K562 (cell line): ENCODE data around the gene DEPP1. TPM values are rescaled to one million over a fixed set of nuclear protein-coding genes. Genes with fewer than 3 reads are reported as not detected.

Experiments used
- ATAC-seq: fragments of 200-7000 bp; cut with Tn5 transposase; 3 replicates; pipeline ENCODE4 v1.9.1; 2020; ENCODE audit warnings: moderate library complexity
- BruUV-seq: library from RNA; stranded (reverse); fragments of 400-500 nt; replicated peaks from 2 replicates; lab custom pipeline; 2021; lab: Mats Ljungman, UMichigan
- CTCF ChIA-PET: fragments of 300-600 bp; formaldehyde crosslinking; extraction: SDS; loops from one replicate; lab custom pipeline; 2021; ENCODE audit warnings: low intra/inter-chr PET ratio; lab: Yijun Ruan, JAX
- POLR2A ChIA-PET: fragments of 300-600, 350-650 bp; sonication (Branson Sonifier 250); formaldehyde crosslinking; extraction: SDS; loops from one replicate; lab custom pipeline; 2021; ENCODE audit warnings: antibody characterized with exemption, inconsistent platforms; lab: Yijun Ruan, JAX
- DNase-seq, 4 experiments: peaks; one replicate each; pipeline versions ENCODE4 v3.0.0 to v3.0.0-alpha.2; 2011 to 2018; ENCODE audit warnings: low spot score in 3 of 4, mixed read lengths in 3 of 4; ENCODE audit errors: extremely low read depth in 1 of 4
- FAIRE-seq: peaks from 2 replicates; lab custom pipeline; 2011; peaks lifted over from hg19 to GRCh38; lab: Jason Lieb, UNC
- H2AFZ ChIP-seq: 2 replicates; pipeline ENCODE4 v1.6.0; 2011; ENCODE audit warnings: low read depth, low read length, control low read depth, inconsistent platforms
- H3K27ac ChIP-seq: fragments of 200-600 bp; 3 replicates; pipeline ENCODE4 v1.8.0; 2011; ENCODE audit warnings: low read depth, mild to moderate bottlenecking, control low read depth, inconsistent platforms, low read length, moderate library complexity, mixed read lengths; ENCODE audit errors: extremely low read depth
- H3K27me3 ChIP-seq, 2 experiments: fragments of 300-600 bp in 1 of 2; 2 replicates in 1 of 2; 3 replicates in 1 of 2; pipeline versions ENCODE4 v1.6.0 to v1.8.0; 2011; ENCODE audit warnings: inconsistent platforms in 2 of 2, low read length in 2 of 2, mild to moderate bottlenecking in 1 of 2, mixed read lengths in 1 of 2, moderate library complexity in 1 of 2; ENCODE audit not compliant: control insufficient read depth in 2 of 2, insufficient read depth in 2 of 2
- H3K36me3 ChIP-seq: fragments of 300-600 bp; 3 replicates; pipeline ENCODE4 v1.8.0; 2011; ENCODE audit warnings: mild to moderate bottlenecking, low read length, inconsistent platforms; ENCODE audit not compliant: control insufficient read depth, insufficient read depth
- H3K4me1 ChIP-seq, 2 experiments: fragments of 200-600 bp in 1 of 2; replicated peaks in 1 of 2; 2 replicates in 1 of 2; 3 replicates in 1 of 2; pipeline versions ENCODE4 v1.5.1 to v1.8.0; 2011; ENCODE audit warnings: inconsistent platforms in 2 of 2, low read length in 2 of 2, mild to moderate bottlenecking in 1 of 2, mixed read lengths in 1 of 2, moderate library complexity in 1 of 2; ENCODE audit not compliant: control insufficient read depth in 2 of 2, insufficient read depth in 2 of 2
- H3K4me2 ChIP-seq: 2 replicates; pipeline ENCODE4 v1.6.1; 2011; ENCODE audit warnings: low read length, control low read depth, inconsistent platforms, mixed read lengths; ENCODE audit not compliant: insufficient read depth
- H3K4me3 ChIP-seq: fragments of 200-600 bp; sonication (generic), shearing (Covaris generic); 2 replicates; pipeline ENCODE4 v1.5.1; 2016; ENCODE audit warnings: control low read depth, inconsistent platforms
- H3K79me2 ChIP-seq: fragments of 200-600 bp; 3 replicates; pipeline ENCODE4 v1.8.0; 2011; ENCODE audit warnings: low read length, inconsistent platforms; ENCODE audit not compliant: control insufficient read depth, insufficient read depth
- H3K9ac ChIP-seq, 2 experiments: 2 replicates each; pipeline versions ENCODE4 v1.6.0 to v1.6.1; 2011; ENCODE audit warnings: low read depth in 2 of 2, low read length in 2 of 2, control low read depth in 1 of 2, inconsistent platforms in 1 of 2, mild to moderate bottlenecking in 1 of 2, mixed read lengths in 1 of 2; ENCODE audit not compliant: insufficient read depth in 1 of 2
- H3K9me1 ChIP-seq: one replicate; pipeline ENCODE4 v1.6.0; 2011; ENCODE audit warnings: inconsistent platforms, mild to moderate bottlenecking, low read length, moderate library complexity; ENCODE audit not compliant: control insufficient read depth, insufficient read depth
- H3K9me3 ChIP-seq: replicated peaks from 2 replicates; pipeline ENCODE4 v1.5.1; 2011; ENCODE audit warnings: low read depth, low read length, inconsistent platforms; ENCODE audit not compliant: control insufficient read depth, insufficient read depth
- H4K20me1 ChIP-seq: replicated peaks from 2 replicates; pipeline ENCODE4 v1.6.1; 2011; ENCODE audit warnings: low read length, inconsistent platforms, mixed read lengths; ENCODE audit not compliant: control insufficient read depth, insufficient read depth
- JUNB ChIP-seq: fragments of 450-650 bp; formaldehyde crosslinking; conservative IDR thresholded peaks from 2 replicates; pipeline ENCODE4 v1.4.0; 2020; ENCODE audit warnings: mild to moderate bottlenecking
- ZC3H8 ChIP-seq: fragments of 450-650 bp; IDR thresholded peaks from 2 replicates; pipeline ENCODE4 v1.6.1; 2017
- ZNF512 ChIP-seq: IDR thresholded peaks from 2 replicates; pipeline ENCODE4 v1.6.1; 2016; ENCODE audit warnings: missing genetic modification characterization, missing compliant biosample characterization
- in situ Hi-C: fragments of 300-500 bp; cut with MboI; formaldehyde crosslinking; loops from 4 replicates; pipeline ENCODE4 v1.15.0; 2018; ENCODE audit warnings: inconsistent platforms, mixed read lengths
- intact Hi-C: fragments of 100-400 bp; cut with micrococcal nuclease; formaldehyde crosslinking; loops from 2 replicates; pipeline ENCODE4 v1.14.2; 2022
- polyA plus RNA-seq, 8 experiments: library from polyadenylated mRNA; depleted of rRNA in 4 of 8; stranded (reverse) in 5 of 8; unstranded in 3 of 8; fragments of >200 nt; fragmentation: Nextera tagmentation in 2 of 8; fragmentation: Illumina TruSeq in 1 of 8; extraction: Ambion mirVana in 2 of 8; extraction: Trizol in 1 of 8; gene quantifications; 2 replicates each; pipeline versions ENCODE4 v1.2.1 to v1.2.3, GENCODE V29; 2011 to 2014; ENCODE audit warnings: inconsistent platforms in 1 of 8, missing spikeins in 1 of 8
- total RNA-seq, 7 experiments: library from RNA; depleted of rRNA in 6 of 7; stranded (reverse); fragments of >200 nt in 6 of 7; fragmentation: Illumina TruSeq in 2 of 7; extraction: Trizol in 2 of 7; gene quantifications; 2 replicates each; pipeline versions ENCODE4 v1.2.1 to v1.2.3, GENCODE V29; 2011 to 2021; ENCODE audit warnings: low replicate concordance in 1 of 7
- TF ChIP-seq, protein P1 (sequence below): sonication (generic); formaldehyde crosslinking; IDR thresholded peaks from 2 replicates; pipeline ENCODE4 v1.8.0; 2022; ENCODE audit warnings: mild to moderate bottlenecking, missing genetic modification reagents

DEPP1 gene
- total and polyA plus RNA-seq, 9 of the 15 experiments (the other 6 are each of a cell fraction or from before 2014, with no cell fraction given) = 0.04 to 0.54 (median 0.20) TPM; not detected in 1

- TF ChIP-seq, protein P1, sequence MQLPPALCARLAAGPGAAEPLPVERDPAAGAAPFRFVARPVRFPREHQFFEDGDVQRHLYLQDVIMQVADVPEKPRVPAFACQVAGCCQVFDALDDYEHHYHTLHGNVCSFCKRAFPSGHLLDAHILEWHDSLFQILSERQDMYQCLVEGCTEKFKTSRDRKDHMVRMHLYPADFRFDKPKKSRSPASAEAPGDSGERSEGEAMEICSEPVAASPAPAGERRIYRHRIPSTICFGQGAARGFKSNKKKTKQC (CRISPR knock-in tag) = no peak
- no peak for TF ChIP-seq ZC3H8
These were observed 23.1 kb downstream of the DEPP1 start (continued) for GRCh38 chr10:44955413-44956070.

DNA sequence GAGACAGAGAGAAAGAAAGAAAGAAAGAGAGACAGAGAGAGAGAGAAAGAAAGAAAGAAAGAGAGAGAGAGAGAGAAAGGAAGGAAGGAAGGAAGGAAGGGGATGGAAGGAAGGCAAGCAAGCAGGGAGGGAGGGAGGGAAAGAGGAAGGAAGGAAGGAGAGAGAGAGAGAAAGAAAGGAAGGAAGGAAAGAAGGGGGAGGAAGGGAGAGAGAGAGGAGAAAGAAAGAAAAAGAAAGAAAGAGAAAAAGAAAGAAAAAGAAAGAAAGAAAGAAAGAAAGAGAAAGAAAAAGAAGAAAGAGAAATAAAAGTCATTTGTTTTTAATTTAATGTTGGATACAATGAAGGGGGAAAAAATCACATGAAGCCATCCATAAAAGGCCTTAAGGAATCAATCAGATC, 23.6 kb downstream of the DEPP1 start:
- H3K27ac ChIP-seq = no peak overlapping the region
- peaks cover 4% of the 10 kb centered on the region; the same call in 1 of the 2 replicates for H4K20me1 ChIP-seq
- no peak overlapping the region for H3K4me3 ChIP-seq
- intact Hi-C loops (no loop called here), in situ Hi-C loops (no loop called here)
- POLR2A ChIA-PET = no interaction called here
- TF ChIP-seq ZNF512 (tag) = peak; percentile 96
- no peak for TF ChIP-seq JUNB (CRISPR knock-in tag)
- H3K36me3 ChIP-seq = no peaks in the 10 kb centered on the region
- peaks cover 22 to 36% of the 10 kb centered on the region in 2 experiments; a peak in 4 of 5 replicates for H3K27me3 ChIP-seq
- FAIRE-seq = no peak
- H3K9me1 ChIP-seq = peaks cover 3% of the 10 kb centered on the region
- no peak for DNase-seq
- H3K4me2 ChIP-seq = no peak overlapping the region
- no peak overlapping the region for H3K9ac ChIP-seq
- H2AFZ ChIP-seq = no peak overlapping the region
- H3K4me1 ChIP-seq = peaks cover 8 to 9% of the 10 kb centered on the region in 2 experiments; a peak in 4 of 5 replicates
- CTCF ChIA-PET = no interaction called here
- H3K9me3 ChIP-seq = no peaks in the 10 kb centered on the region
- no peaks in the 10 kb centered on the region for H3K79me2 ChIP-seq
- no TSS peak for BruUV-seq
- no peak for ATAC-seq
